Activated CD4-positive, alpha-beta T cell treated with anti-CD3 and anti-CD28 coated beads, Interleukin-2, amount 50 U/mL, for 24 hours (primary cell): ENCODE results near the gene HELQ.
A peak's percentile ranks its signal among the peaks of the same experiment; 100 is the strongest.
"Not testable (repeated sequence)": the region's sequence is repeated elsewhere in the genome, so short reads cannot be mapped to it uniquely, and the experiment has no call there.

Experiments used
- DNase-seq, 2 donors: peaks; one replicate each; pipeline ENCODE4 v3.0.0-alpha.2; 2020; ENCODE audit warnings: low read depth in 1 of 2, low spot score in 1 of 2

HELQ gene

GRCh38 chr4:83440148-83440814 is 15.3 kb downstream of the HELQ start:
- DNase-seq: no peak

GRCh38 chr4:83438719-83439118 is 16.9 kb downstream of the HELQ start:
- DNase-seq: no peak

- no peak for DNase-seq
Observed at GRCh38 chr4:83436680-83437079, 18.9 kb downstream of the HELQ start.

GRCh38 chr4:83431200-83431599 is 24.4 kb downstream of the HELQ start:
- no peak for DNase-seq

- no peak for DNase-seq
Observed at GRCh38 chr4:83418211-83418610, 37.4 kb downstream of the HELQ start.

- DNase-seq: no peak
Observed at GRCh38 chr4:83417566-83417965, 38.1 kb downstream of the HELQ start.

GRCh38 chr4:83413676-83414075 is 41.9 kb downstream of the HELQ start:
- no peak for DNase-seq

GRCh38 chr4:83408908-83409307 is 46.7 kb downstream of the HELQ start:
- no peak for DNase-seq

GRCh38 chr4:83405844-83406816 is 49.5 kb downstream of the HELQ start:
- DNase-seq: no peak

- DNase-seq: not testable (repeated sequence)
Observed at GRCh38 chr4:83398158-83398557, 57.5 kb downstream of the HELQ start.

- DNase-seq: no peak
Observed at GRCh38 chr4:83393908-83394307, 61.7 kb downstream of the HELQ start.

GRCh38 chr4:83392562-83392961 is 63.1 kb downstream of the HELQ start:
- DNase-seq: no peak

GRCh38 chr4:83390944-83391343 is 64.7 kb downstream of the HELQ start:
- no peak for DNase-seq

- no peak for DNase-seq
Observed at GRCh38 chr4:83389756-83390505, 65.7 kb downstream of the HELQ start.

GRCh38 chr4:83389037-83389720 is 66.4 kb downstream of the HELQ start:
- DNase-seq: no peak

GRCh38 chr4:83388313-83388676 is 67.3 kb downstream of the HELQ start:
- DNase-seq: peak in 1 of 2 donors; percentile 16

- DNase-seq: no peak
Observed at GRCh38 chr4:83387476-83388312, 67.9 kb downstream of the HELQ start.

GRCh38 chr4:83387012-83387411 is 68.6 kb downstream of the HELQ start:
- no peak for DNase-seq

GRCh38 chr4:83382850-83383249 is 72.8 kb downstream of the HELQ start:
- DNase-seq: no peak

- DNase-seq: no peak
Observed at GRCh38 chr4:83381173-83381572, 74.5 kb downstream of the HELQ start.
